ENCODE data around the gene GMDS. TPM values are rescaled to one million over a fixed set of nuclear protein-coding genes. Genes with fewer than 3 reads are reported as not detected.

Gene GMDS
- total and polyA plus RNA-seq, 2 of the 8 experiments (the other 6 are each of a cell fraction or from before 2014, with no cell fraction given): 16.8 to 50.0 TPM

- Histone ChIP-seq H3K23ac (ENCODE audit: insufficient read length) (no peak overlapping the region), H4K8ac (ENCODE audit: extremely low read depth, insufficient read depth, low read length) (no peak overlapping the region), H2AFZ (ENCODE audit: low read length) (no peak overlapping the region), H2AK5ac (ENCODE audit: low read depth, low read length) (no peak overlapping the region), H3K4me3 (ENCODE audit: extremely low read depth in 1 of 4, insufficient read depth in 2 of 4, low read depth in 3 of 4, low read length in 4 of 4) (no peak overlapping the region), H3K4me2 (ENCODE audit: insufficient read depth in 1 of 2, low read depth in 2 of 2, low read length in 2 of 2) (no peak overlapping the region), H3K9ac (replicated peaks in 1 of 4; ENCODE audit: extremely low read depth in 1 of 4, low read depth in 3 of 4, low read length in 3 of 4) (no peak overlapping the region), H3K27me3 (replicated peaks in 1 of 4; ENCODE audit: control insufficient read depth in 3 of 4, extremely low read depth in 1 of 4, insufficient read depth in 3 of 4, low read length in 3 of 4) (no peaks in the 10 kb centered on the region), H4K5ac (ENCODE audit: insufficient read length, low read depth, low read length) (no peak overlapping the region), H2BK12ac (ENCODE audit: low read depth, low read length) (no peak overlapping the region), H3K18ac (ENCODE audit: extremely low read depth, low read length) (no peak overlapping the region), H3K27ac (ENCODE audit: low read depth, low read length) (no peak overlapping the region), H3K56ac (replicated peaks; ENCODE audit: insufficient read length, low read depth, low read length) (no peak overlapping the region), H2BK15ac (ENCODE audit: low read length) (no peak overlapping the region), H3K9me3 (ENCODE audit: insufficient read depth in 2 of 2, low read depth in 1 of 2, low read length in 1 of 2) (no peaks in the 10 kb centered on the region), H2BK120ac (replicated peaks; ENCODE audit: low read depth, low read length) (no peak overlapping the region), H3K36me3 (ENCODE audit: control insufficient read depth in 2 of 4, insufficient read depth in 4 of 4, low read length in 3 of 4) (no peaks in the 10 kb centered on the region), H3K79me2 (ENCODE audit: control insufficient read depth in 1 of 2, insufficient read depth in 2 of 2, low read length in 2 of 2) (no peaks in the 10 kb centered on the region), H3K14ac (ENCODE audit: insufficient read length) (no peak overlapping the region), H2BK5ac (ENCODE audit: low read depth, low read length) (no peak overlapping the region), H3K4me1 (replicated peaks in 1 of 4; ENCODE audit: control insufficient read depth in 3 of 4, insufficient read depth in 4 of 4, low read length in 3 of 4) (peaks cover 0 to 3% (median 2%) of the 10 kb centered on the region in 4 experiments; a peak in 3 of 7 replicates), H3K79me1 (ENCODE audit: low read depth, low read length) (no peaks in the 10 kb centered on the region), H4K20me1 (replicated peaks in 1 of 2; ENCODE audit: control insufficient read depth in 1 of 2, insufficient read depth in 2 of 2, low read length in 2 of 2) (no peaks in the 10 kb centered on the region), H4K91ac (replicated peaks; ENCODE audit: insufficient read length, low read length) (no peak overlapping the region), H3K4ac (replicated peaks; ENCODE audit: insufficient read length, low read depth, low read length) (no peak overlapping the region), H2BK20ac (ENCODE audit: low read length) (no peak overlapping the region), H3K23me2 (ENCODE audit: low read depth, low read length) (no peaks in the 10 kb centered on the region; the same call in 1 of the 2 replicates)
- DNase-seq (ENCODE audit: low read depth in 1 of 2, low spot score in 2 of 2) (no peak), FAIRE-seq (no peak)
- POLR2A ChIA-PET (ENCODE audit: partially characterized antibody): interaction anchor here (1.1 kb wide), 1 partner anchor 1255 kb away, joined by 3 read pairs; no protein-coding TSS in a partner anchor
- CTCF ChIA-PET (ENCODE audit: partially characterized antibody): interaction anchor here (0.7 to 1.0 kb wide), 2 partner anchors 231 to 628 kb away, joined by 3 read pairs; no protein-coding TSS in a partner anchor
- 83% methylated on average over 11 of the region's 11 CpGs; no CpG with 5 or more reads in 1 of the 2 experiments for WGBS, 2 experiments (ENCODE audit: extremely low coverage in 1 of 2, insufficient coverage in 1 of 2, insufficient read length in 1 of 2, insufficient replicate concordance in 2 of 2, low coverage in 1 of 2, low lambda C conversion rate in 2 of 2, missing lambda C conversion rate in 1 of 2)
- no peak for TF ChIP-seq SAP30 (IDR thresholded peaks at IDR 0.05; ENCODE audit: insufficient read depth, insufficient replicate concordance, low read length)
- no peak for TF ChIP-seq JUN (IDR thresholded peaks at IDR 0.05; ENCODE audit: low read depth, low read length)
- no peak for TF ChIP-seq TCF12 (IDR thresholded peaks at IDR 0.05; ENCODE audit: low read depth, low read length)
- no peak for TF ChIP-seq EZH2 (IDR thresholded peaks at IDR 0.05; ENCODE audit: low read depth, low read length, severe bottlenecking)
These were observed 424.3 kb downstream of the GMDS start for GRCh38 chr6:1821164-1821512.
